ENCODE measurements around the gene SNED1.

Gene SNED1

GRCh38 chr2:241115361-241115760 is 116.9 kb downstream of the SNED1 start:
- TF ChIP-seq CTCF (conservative IDR thresholded peaks at IDR 0.05; ENCODE audit: low read depth, low read length) = no peak
- no peak overlapping the region for H3K4me2 ChIP-seq
- no peaks in the 10 kb centered on the region for H3K4me1 ChIP-seq (ENCODE audit: low read depth, poor library complexity, severe bottlenecking)
- H3K4me3 ChIP-seq (IDR thresholded peaks at IDR 0.05; ENCODE audit: insufficient read depth, low read depth, low read length) = no peak overlapping the region
- H3K79me2 ChIP-seq (ENCODE audit: insufficient read depth, low read depth) = no peaks in the 10 kb centered on the region
- no peak overlapping the region for H3K27ac ChIP-seq
- H2AFZ ChIP-seq (ENCODE audit: low read depth) = no peak overlapping the region
- H3K36me3 ChIP-seq (ENCODE audit: insufficient read depth) = no peaks in the 10 kb centered on the region; the same call in 1 of the 2 replicates
- no peaks in the 10 kb centered on the region for H4K20me1 ChIP-seq (ENCODE audit: insufficient read depth)
- H3K27me3 ChIP-seq (ENCODE audit: insufficient read depth, low read depth) = no peaks in the 10 kb centered on the region
- H3K9ac ChIP-seq = no peak overlapping the region

DNA sequence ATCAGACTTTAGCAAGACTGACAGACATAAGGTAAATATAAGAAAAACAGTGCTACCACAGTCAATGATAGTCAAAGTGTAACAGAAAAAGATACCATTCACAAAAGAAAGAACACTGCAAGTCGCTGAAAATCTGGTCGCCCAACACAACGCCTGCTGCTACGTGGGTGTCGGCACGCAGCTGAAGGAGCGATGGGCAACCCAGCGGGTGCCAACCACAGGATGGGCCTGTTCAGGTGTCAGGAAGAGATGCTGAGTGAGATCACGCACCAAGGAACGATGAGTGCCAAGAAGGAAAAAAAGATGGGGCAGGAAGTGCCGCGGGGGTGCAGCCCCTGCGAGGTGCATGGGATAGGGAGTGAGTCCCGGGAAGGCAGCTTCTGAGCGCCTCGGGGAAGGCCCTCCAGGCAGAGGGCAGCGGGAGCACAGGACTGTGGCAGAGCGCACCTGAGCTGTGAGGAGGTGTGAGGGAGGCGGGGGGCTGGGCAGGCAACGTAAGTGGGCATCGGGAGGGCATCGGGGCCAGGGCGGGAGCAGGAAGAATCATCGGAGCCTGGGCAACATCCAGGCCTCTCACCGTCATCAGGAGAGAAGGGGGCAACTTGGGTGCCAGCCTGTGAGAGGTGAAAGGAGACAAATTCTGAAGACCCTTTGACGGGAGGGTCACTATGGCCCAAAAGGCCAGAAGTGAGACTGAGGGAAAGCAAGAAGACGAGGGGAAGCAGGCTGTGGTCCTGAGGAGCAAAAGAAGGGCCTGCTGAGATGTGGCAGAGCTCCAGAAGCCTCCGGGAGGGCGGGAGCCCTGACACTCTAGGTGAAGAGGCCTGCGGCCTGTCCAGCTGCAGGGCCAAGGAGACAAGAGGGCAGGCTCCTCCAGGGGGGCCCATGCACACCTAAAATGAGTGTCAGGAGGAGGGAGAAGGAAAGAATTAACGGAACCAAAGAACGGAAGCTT is 118.5 kb downstream of the SNED1 start:
- no peaks in the 10 kb centered on the region; the same call in 1 of the 2 replicates for H3K36me3 ChIP-seq (ENCODE audit: insufficient read depth)
- no peak overlapping the region for H3K9ac ChIP-seq
- no peak overlapping the region for H2AFZ ChIP-seq (ENCODE audit: low read depth)
- no peaks in the 10 kb centered on the region for H4K20me1 ChIP-seq (ENCODE audit: insufficient read depth)
- no peak for TF ChIP-seq CTCF (conservative IDR thresholded peaks at IDR 0.05; ENCODE audit: low read depth, low read length)
- no peaks in the 10 kb centered on the region for H3K4me1 ChIP-seq (ENCODE audit: low read depth, poor library complexity, severe bottlenecking)
- no peaks in the 10 kb centered on the region for H3K27me3 ChIP-seq (ENCODE audit: insufficient read depth, low read depth)
- H3K27ac ChIP-seq = no peak overlapping the region
- H3K79me2 ChIP-seq (ENCODE audit: insufficient read depth, low read depth) = no peaks in the 10 kb centered on the region
- no peak overlapping the region for H3K4me2 ChIP-seq
- no peak overlapping the region for H3K4me3 ChIP-seq (IDR thresholded peaks at IDR 0.05; ENCODE audit: insufficient read depth, low read depth, low read length)

- H4K20me1 ChIP-seq (ENCODE audit: insufficient read depth) = no peaks in the 10 kb centered on the region
- no peak overlapping the region for H3K9ac ChIP-seq
- H3K27ac ChIP-seq = no peak overlapping the region
- no peaks in the 10 kb centered on the region for H3K27me3 ChIP-seq (ENCODE audit: insufficient read depth, low read depth)
- H3K4me1 ChIP-seq (ENCODE audit: low read depth, poor library complexity, severe bottlenecking) = no peaks in the 10 kb centered on the region
- no peak for TF ChIP-seq CTCF (conservative IDR thresholded peaks at IDR 0.05; ENCODE audit: low read depth, low read length)
- no peak overlapping the region for H3K4me3 ChIP-seq (IDR thresholded peaks at IDR 0.05; ENCODE audit: insufficient read depth, low read depth, low read length)
- no peaks in the 10 kb centered on the region for H3K79me2 ChIP-seq (ENCODE audit: insufficient read depth, low read depth)
- H3K4me2 ChIP-seq = no peak overlapping the region
- H2AFZ ChIP-seq (ENCODE audit: low read depth) = no peak overlapping the region
- no peaks in the 10 kb centered on the region; the same call in 1 of the 2 replicates for H3K36me3 ChIP-seq (ENCODE audit: insufficient read depth)
Measured at GRCh38 chr2:241118737-241119505, 120.5 kb downstream of the SNED1 start.

- H2AFZ ChIP-seq (ENCODE audit: low read depth) = no peak overlapping the region
- no peaks in the 10 kb centered on the region for H3K4me1 ChIP-seq (ENCODE audit: low read depth, poor library complexity, severe bottlenecking)
- no peaks in the 10 kb centered on the region for H4K20me1 ChIP-seq (ENCODE audit: insufficient read depth)
- no peaks in the 10 kb centered on the region for H3K79me2 ChIP-seq (ENCODE audit: insufficient read depth, low read depth)
- no peak overlapping the region for H3K9ac ChIP-seq
- H3K36me3 ChIP-seq (ENCODE audit: insufficient read depth) = no peaks in the 10 kb centered on the region
- no peak overlapping the region for H3K4me3 ChIP-seq (IDR thresholded peaks at IDR 0.05; ENCODE audit: insufficient read depth, low read depth, low read length)
- H3K4me2 ChIP-seq = no peak overlapping the region
- no peaks in the 10 kb centered on the region for H3K27me3 ChIP-seq (ENCODE audit: insufficient read depth, low read depth)
- no peak for TF ChIP-seq CTCF (conservative IDR thresholded peaks at IDR 0.05; ENCODE audit: low read depth, low read length)
- H3K27ac ChIP-seq = no peak overlapping the region
Measured at GRCh38 chr2:241120440-241120839, 122.0 kb downstream of the SNED1 start.
